Activated CD4-positive, alpha-beta T cell treated with anti-CD3 and anti-CD28 coated beads, Interleukin-2, amount 50 U/mL, for 1 hour (primary cell): ENCODE results near the gene THOC7.

Experiments used
- DNase-seq: peaks from one replicate; pipeline ENCODE4 v3.0.0-alpha.2; 2020

The THOC7 gene

GRCh38 chr3:63863150-63864007, at the start of gene THOC7, which contains the start of gene ATXN7:
THOC7 (minus strand) TSS chr3:63863805; CDS start chr3:63863790, 15 bp downstream.
ATXN7 (plus strand) TSS chr3:63863867; CDS start chr3:63912599, 48,732 bp downstream.
- peak; percentile 70 for DNase-seq

GRCh38 chr3:63912768-63913588, 49.4 kb upstream of the THOC7 start:
- peak; percentile 53 for DNase-seq

GRCh38 chr3:63911873-63912767, 48.5 kb upstream of the THOC7 start, which contains the start of gene SCAANT1:
SCAANT1 (minus strand) TSS chr3:63912383.
- peak; percentile 82 for DNase-seq

- DNase-seq, result no peak
Observed at GRCh38 chr3:63911509-63911872, 47.9 kb upstream of the THOC7 start.

GRCh38 chr3:63910891-63911290, 47.3 kb upstream of the THOC7 start:
- no peak for DNase-seq

GRCh38 chr3:63910001-63910400, 46.4 kb upstream of the THOC7 start:
- DNase-seq, result no peak

- DNase-seq, result no peak
Observed at GRCh38 chr3:63909431-63909830, 45.8 kb upstream of the THOC7 start.

- DNase-seq, result no peak
Observed at GRCh38 chr3:63908776-63909175, 45.2 kb upstream of the THOC7 start.

- DNase-seq, result no peak
Observed at GRCh38 chr3:63908081-63908736, 44.6 kb upstream of the THOC7 start.

GRCh38 chr3:63905731-63906620, 42.4 kb upstream of the THOC7 start:
- no peak for DNase-seq

GRCh38 chr3:63900459-63900858, 36.9 kb upstream of the THOC7 start:
- DNase-seq, result no peak

GRCh38 chr3:63900010-63900409, 36.4 kb upstream of the THOC7 start:
- no peak for DNase-seq

GRCh38 chr3:63896332-63897030, 32.9 kb upstream of the THOC7 start:
- DNase-seq, result no peak

GRCh38 chr3:63895422-63896189, 32.0 kb upstream of the THOC7 start:
- no peak for DNase-seq

GRCh38 chr3:63892773-63893352, 29.3 kb upstream of the THOC7 start:
- DNase-seq, result no peak

- DNase-seq, result no peak
Observed at GRCh38 chr3:63891518-63891917, 27.9 kb upstream of the THOC7 start.

- no peak for DNase-seq
Observed at GRCh38 chr3:63886858-63887257, 23.3 kb upstream of the THOC7 start.

GRCh38 chr3:63880653-63881052, 17.0 kb upstream of the THOC7 start:
- DNase-seq, result no peak

- DNase-seq, result no peak
Observed at GRCh38 chr3:63878394-63879060, 14.9 kb upstream of the THOC7 start.
